Ovary (tissue), 3 donors: Measurements from ENCODE around the gene RAB3B.

Source experiments
- CTCF ChIP-seq, 3 donors: fragments of 450-650 bp in 2 of 3; fragments of 200-600 bp in 1 of 3; IDR thresholded peaks; one replicate each; pipeline versions ENCODE4 v1.5.1 to v1.8.0; 2016 to 2022; ENCODE audit warnings: antibody characterized with exemption in 3 of 3, mild to moderate bottlenecking in 1 of 3
- EP300 ChIP-seq: sonication (generic); formaldehyde crosslinking; IDR thresholded peaks from one replicate; pipeline ENCODE4 v1.6.1; 2017; ENCODE audit warnings: antibody characterized with exemption
- POLR2A ChIP-seq: fragments of 450-650 bp; IDR thresholded peaks from one replicate; pipeline ENCODE4 v1.6.1; 2017; ENCODE audit warnings: antibody characterized with exemption, mild to moderate bottlenecking, moderate library complexity
- donor health status: DM: no; HTN: no; CAD: no.

- TF ChIP-seq CTCF (IDR thresholded peaks at IDR 0.05), result no peak
- no peak for TF ChIP-seq POLR2A
- TF ChIP-seq EP300, result no peak
Observed at GRCh38 chr1:51901151-51901550, 89.3 kb downstream of the RAB3B start.
